Fibroblast of pulmonary artery (primary cell): ENCODE measurements around the gene TTC28.
A peak's percentile ranks its signal among the peaks of the same experiment; 100 is the strongest.

ENCODE experiments used
- DNase-seq: peaks from one replicate; pipeline ENCODE4 v3.0.0-alpha.2; 2010; ENCODE audit warnings: low read depth
- H3K4me3 ChIP-seq: replicated peaks from 2 replicates; pipeline ENCODE4 v1.5.1; 2011; ENCODE audit warnings: low read depth, mild to moderate bottlenecking, control low read depth, low read length, moderate library complexity
- CTCF ChIP-seq: IDR thresholded peaks from 2 replicates; pipeline ENCODE4 v1.5.1; 2011; ENCODE audit warnings: mild to moderate bottlenecking, control low read depth, low read length, inconsistent platforms; ENCODE audit errors: missing control alignments

Gene TTC28

DNA sequence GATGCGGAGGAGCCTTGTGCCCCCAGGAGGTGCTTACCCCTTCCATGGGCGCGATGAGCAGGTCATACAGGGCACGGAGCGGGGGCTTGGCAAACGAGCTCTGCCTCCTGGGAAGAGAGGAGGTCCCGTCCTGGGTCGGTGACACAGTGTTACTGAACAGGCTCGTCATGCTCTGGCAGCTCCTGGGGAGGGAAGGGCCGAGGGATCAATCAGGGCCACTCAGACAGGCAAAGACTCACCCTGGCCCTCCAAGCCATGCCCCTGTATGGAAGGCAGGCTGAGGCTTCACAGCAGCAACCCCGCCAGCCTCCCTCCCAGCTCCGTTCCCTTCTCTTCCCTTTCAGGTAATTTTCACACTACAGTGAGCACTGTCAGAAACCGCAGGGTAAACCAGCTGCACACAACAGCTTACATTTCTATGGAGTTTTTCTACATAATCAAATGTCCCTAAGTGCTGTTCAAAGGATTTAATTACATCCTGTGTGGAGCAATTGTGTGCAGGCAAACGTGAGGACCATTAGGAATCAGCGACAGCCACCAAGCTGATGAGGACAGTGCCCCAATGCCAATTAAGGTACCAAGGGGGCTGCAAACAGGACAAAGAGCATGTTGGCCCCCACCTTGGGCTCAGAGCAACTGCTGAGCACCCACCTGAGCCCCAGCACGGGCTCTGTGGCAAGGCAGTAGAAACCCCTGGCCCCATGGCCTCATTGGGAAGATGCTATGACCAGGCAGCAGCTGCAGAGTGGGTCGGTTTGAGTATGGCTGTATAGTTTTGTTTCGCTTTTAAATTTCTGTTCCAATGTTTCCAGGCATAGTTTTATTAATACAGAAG, 665.2 kb downstream of the TTC28 start:
- no peak for TF ChIP-seq CTCF
- H3K4me3 ChIP-seq, result no peak overlapping the region
- no peak for DNase-seq

DNA sequence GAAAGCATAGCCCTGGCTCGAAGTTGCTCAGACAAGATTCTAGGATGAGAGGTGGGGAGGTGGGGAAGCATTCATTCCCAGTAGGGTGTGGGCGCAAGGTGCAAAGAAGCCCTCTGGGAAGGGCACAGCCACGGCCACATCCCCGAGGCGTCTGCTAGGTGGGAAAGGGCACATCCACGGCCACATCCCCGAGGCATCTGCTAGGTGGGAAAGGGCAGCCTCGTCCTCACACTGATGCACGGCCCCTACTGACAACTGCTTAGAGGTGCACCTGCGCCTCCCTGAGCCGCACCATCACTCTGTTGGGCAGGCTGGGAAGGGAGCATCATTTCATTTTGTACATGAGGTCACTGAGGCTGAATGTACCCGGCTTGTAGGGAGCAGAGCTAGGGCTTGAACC, 666.0 kb downstream of the TTC28 start:
- no peak for DNase-seq
- TF ChIP-seq CTCF, result no peak
- no peak overlapping the region for H3K4me3 ChIP-seq

GRCh38 chr22:28012832-28013460, 666.7 kb downstream of the TTC28 start:
- no peak for TF ChIP-seq CTCF
- DNase-seq, result no peak
- no peak overlapping the region for H3K4me3 ChIP-seq

GRCh38 chr22:28009272-28009827, 670.3 kb downstream of the TTC28 start:
- peak; percentile 96 for TF ChIP-seq CTCF
- H3K4me3 ChIP-seq, result no peak overlapping the region
- peak; percentile 84 for DNase-seq

- DNase-seq, result no peak
- no peak for TF ChIP-seq CTCF
- no peak overlapping the region for H3K4me3 ChIP-seq
Measured at GRCh38 chr22:28008649-28009048, 671.0 kb downstream of the TTC28 start.

DNA sequence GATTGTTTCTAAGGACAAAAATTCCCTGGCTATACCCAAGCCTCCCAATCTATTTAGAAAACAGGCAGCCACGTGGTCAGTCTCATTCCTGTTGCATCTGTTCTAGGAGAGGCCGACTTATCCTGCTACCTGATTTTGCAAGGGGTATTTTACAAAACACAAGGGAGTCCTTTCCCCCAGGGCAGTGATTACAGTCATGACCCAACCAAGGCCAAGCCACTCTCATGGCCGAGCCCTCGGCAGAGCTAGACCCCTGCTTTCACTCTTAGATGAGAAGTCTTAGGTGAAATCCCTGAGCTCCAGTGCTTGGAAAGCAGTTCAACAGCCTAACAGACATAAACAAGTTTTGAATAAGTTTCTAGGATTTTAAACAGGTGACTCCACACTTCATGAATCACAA, 671.6 kb downstream of the TTC28 start:
- no peak overlapping the region for H3K4me3 ChIP-seq
- DNase-seq, result no peak
- no peak for TF ChIP-seq CTCF
